ENCODE results near the gene ZBTB37. TPM values are rescaled to one million over a fixed set of nuclear protein-coding genes. Genes with fewer than 3 reads are reported as not detected.

The ZBTB37 gene
- total RNA-seq, 1 experiment from 2014 or later, result 8.4 TPM

DNA sequence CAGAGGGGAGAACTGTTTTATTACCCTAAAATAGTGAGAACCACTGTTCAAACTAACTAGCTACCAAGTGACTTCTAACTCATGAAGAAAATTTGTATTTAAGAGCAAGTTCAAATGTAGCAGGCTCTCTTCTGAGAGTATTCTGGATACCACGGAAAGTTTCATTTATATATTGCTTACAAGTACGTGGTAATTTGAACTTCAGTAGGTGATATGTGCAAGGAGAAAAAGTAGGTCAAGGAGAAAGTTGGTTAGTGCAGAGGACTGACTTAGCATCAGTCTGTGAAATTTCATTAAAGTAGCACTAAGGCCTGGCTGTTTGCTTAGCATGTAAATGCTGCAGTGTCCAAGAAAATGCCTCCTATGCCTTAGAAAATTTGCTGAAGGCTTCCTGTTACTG lies 32.2 kb downstream of the ZBTB37 start:
- ChIA-PET POLR2A (no interaction called here), CTCF (no interaction called here)
- no peak for DNase-seq
- Histone ChIP-seq H3K4me1 (no peaks in the 10 kb centered on the region), H3K36me3 (ENCODE audit: control insufficient read depth, insufficient read depth, low read length) (no peaks in the 10 kb centered on the region), H3K9me3 (no peaks in the 10 kb centered on the region), H3K4me3 (ENCODE audit: low read depth, low read length) (no peak overlapping the region), H3K27me3 (replicated peaks; ENCODE audit: control insufficient read depth, insufficient read depth, low read length) (no peaks in the 10 kb centered on the region)
- intact Hi-C loops (cut with micrococcal nuclease; ENCODE audit: unreplicated experiment), result no loop called here
- no TSS peak for BruUV-seq (replicated peaks)
- H3K27ac Mint-ChIP-seq (ENCODE audit: unreplicated experiment), result no peak overlapping the region
- H3K27me3 Mint-ChIP-seq (ENCODE audit: insufficient read depth, unreplicated experiment), result no peaks in the 10 kb centered on the region
- no peaks in the 10 kb centered on the region for H3K36me3 Mint-ChIP-seq (ENCODE audit: insufficient read depth, unreplicated experiment)
- no peaks in the 10 kb centered on the region for H3K4me1 Mint-ChIP-seq (ENCODE audit: low read depth, unreplicated experiment)
- H3K4me3 Mint-ChIP-seq (ENCODE audit: unreplicated experiment), result no peak overlapping the region
- TF ChIP-seq, protein P1, sequence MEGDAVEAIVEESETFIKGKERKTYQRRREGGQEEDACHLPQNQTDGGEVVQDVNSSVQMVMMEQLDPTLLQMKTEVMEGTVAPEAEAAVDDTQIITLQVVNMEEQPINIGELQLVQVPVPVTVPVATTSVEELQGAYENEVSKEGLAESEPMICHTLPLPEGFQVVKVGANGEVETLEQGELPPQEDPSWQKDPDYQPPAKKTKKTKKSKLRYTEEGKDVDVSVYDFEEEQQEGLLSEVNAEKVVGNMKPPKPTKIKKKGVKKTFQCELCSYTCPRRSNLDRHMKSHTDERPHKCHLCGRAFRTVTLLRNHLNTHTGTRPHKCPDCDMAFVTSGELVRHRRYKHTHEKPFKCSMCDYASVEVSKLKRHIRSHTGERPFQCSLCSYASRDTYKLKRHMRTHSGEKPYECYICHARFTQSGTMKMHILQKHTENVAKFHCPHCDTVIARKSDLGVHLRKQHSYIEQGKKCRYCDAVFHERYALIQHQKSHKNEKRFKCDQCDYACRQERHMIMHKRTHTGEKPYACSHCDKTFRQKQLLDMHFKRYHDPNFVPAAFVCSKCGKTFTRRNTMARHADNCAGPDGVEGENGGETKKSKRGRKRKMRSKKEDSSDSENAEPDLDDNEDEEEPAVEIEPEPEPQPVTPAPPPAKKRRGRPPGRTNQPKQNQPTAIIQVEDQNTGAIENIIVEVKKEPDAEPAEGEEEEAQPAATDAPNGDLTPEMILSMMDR (IDR thresholded peaks at IDR 0.05; ENCODE audit: insufficient read depth in 1 of 2, low read depth in 1 of 2, low read length in 1 of 2, severe bottlenecking in 1 of 2, unreplicated experiment in 1 of 2), result no peak
- no peaks in the 10 kb centered on the region for H3K9me3 Mint-ChIP-seq (ENCODE audit: unreplicated experiment)

DNA sequence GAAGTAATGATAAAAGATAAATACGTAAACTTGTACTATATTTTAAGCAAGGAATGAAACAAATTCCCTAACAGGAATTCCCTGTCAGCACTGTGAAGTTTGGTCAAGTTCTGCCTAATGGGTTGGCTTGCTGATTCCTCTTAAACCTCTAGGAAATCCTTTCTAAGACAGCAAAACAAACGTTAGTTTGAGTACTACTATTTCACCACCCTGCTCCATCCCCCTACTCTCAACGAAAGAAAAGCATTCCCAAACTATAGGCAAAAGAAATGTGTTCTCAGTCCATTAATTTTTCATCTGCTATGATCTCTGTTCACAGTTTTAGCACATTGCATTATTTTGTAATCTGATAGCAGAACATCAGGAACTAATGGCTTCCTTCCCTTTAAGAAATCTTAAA lies 32.8 kb downstream of the ZBTB37 start:
- H3K4me1 ChIP-seq, result no peaks in the 10 kb centered on the region
- BruUV-seq (replicated peaks), result no TSS peak
- H3K36me3 Mint-ChIP-seq (ENCODE audit: insufficient read depth, unreplicated experiment), result no peaks in the 10 kb centered on the region
- DNase-seq, result no peak
- H3K4me3 Mint-ChIP-seq (ENCODE audit: unreplicated experiment), result no peak overlapping the region
- H3K4me1 Mint-ChIP-seq (ENCODE audit: low read depth, unreplicated experiment), result no peaks in the 10 kb centered on the region
- POLR2A ChIA-PET, result no interaction called here
- no peaks in the 10 kb centered on the region for H3K36me3 ChIP-seq (ENCODE audit: control insufficient read depth, insufficient read depth, low read length)
- intact Hi-C loops (cut with micrococcal nuclease; ENCODE audit: unreplicated experiment), result no loop called here
- no peak overlapping the region for H3K4me3 ChIP-seq (ENCODE audit: low read depth, low read length)
- TF ChIP-seq, protein P1 (IDR thresholded peaks at IDR 0.05; ENCODE audit: insufficient read depth in 1 of 2, low read depth in 1 of 2, low read length in 1 of 2, severe bottlenecking in 1 of 2, unreplicated experiment in 1 of 2), result no peak
- no peaks in the 10 kb centered on the region for H3K27me3 ChIP-seq (replicated peaks; ENCODE audit: control insufficient read depth, insufficient read depth, low read length)
- CTCF ChIA-PET, result no interaction called here
- H3K9me3 Mint-ChIP-seq (ENCODE audit: unreplicated experiment), result no peaks in the 10 kb centered on the region
- no peak overlapping the region for H3K27ac Mint-ChIP-seq (ENCODE audit: unreplicated experiment)
- H3K9me3 ChIP-seq, result no peaks in the 10 kb centered on the region
- no peaks in the 10 kb centered on the region for H3K27me3 Mint-ChIP-seq (ENCODE audit: insufficient read depth, unreplicated experiment)

DNA sequence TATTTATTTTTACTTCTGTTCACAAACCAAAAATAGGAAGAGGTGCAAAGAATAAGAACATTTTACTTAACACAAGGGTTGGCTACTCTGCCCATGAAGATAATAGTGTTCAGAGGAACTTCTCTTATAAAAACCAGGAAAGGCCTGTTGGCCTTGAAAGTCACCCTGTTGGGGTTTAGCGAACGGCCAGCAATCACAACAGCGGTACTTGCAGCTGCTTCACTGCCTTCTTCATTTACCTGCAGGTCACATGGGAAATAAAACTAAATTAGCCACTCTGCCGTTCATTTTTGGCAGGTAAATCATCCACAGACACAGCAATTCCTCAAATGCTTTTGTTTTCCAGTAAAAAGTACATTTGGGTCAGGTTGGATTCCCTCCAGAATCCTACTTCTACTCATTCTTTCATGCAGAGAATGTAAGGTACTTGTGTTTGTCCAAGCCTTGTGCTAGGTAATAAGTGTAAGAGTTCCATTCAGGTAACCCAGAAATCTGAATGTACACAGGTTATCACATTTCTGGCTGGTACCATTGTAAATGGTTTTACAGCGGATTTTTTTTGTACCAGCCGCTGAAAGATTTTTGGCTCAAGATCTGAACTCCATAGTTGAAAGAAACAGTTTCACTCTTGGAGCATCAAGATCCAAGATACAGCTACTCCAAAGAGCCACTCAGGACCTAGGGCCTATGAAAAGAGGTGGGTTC lies 35.8 kb downstream of the ZBTB37 start:
- Histone ChIP-seq H3K27me3 (replicated peaks; ENCODE audit: control insufficient read depth, insufficient read depth, low read length) (no peaks in the 10 kb centered on the region), H3K36me3 (ENCODE audit: control insufficient read depth, insufficient read depth, low read length) (no peaks in the 10 kb centered on the region), H3K4me3 (ENCODE audit: low read depth, low read length) (no peak overlapping the region), H3K4me1 (no peaks in the 10 kb centered on the region), H3K9me3 (no peaks in the 10 kb centered on the region)
- Mint-ChIP-seq H3K4me1 (ENCODE audit: low read depth, unreplicated experiment) (no peaks in the 10 kb centered on the region), H3K27me3 (ENCODE audit: insufficient read depth, unreplicated experiment) (no peaks in the 10 kb centered on the region), H3K9me3 (ENCODE audit: unreplicated experiment) (no peaks in the 10 kb centered on the region), H3K27ac (ENCODE audit: unreplicated experiment) (no peak overlapping the region), H3K4me3 (ENCODE audit: unreplicated experiment) (no peak overlapping the region), H3K36me3 (ENCODE audit: insufficient read depth, unreplicated experiment) (no peaks in the 10 kb centered on the region)
- TF ChIP-seq, protein P1 (IDR thresholded peaks at IDR 0.05; ENCODE audit: insufficient read depth in 1 of 2, low read depth in 1 of 2, low read length in 1 of 2, severe bottlenecking in 1 of 2, unreplicated experiment in 1 of 2), result no peak
- DNase-seq, result no peak
- CTCF ChIA-PET, result no interaction called here
- no TSS peak for BruUV-seq (replicated peaks)
- intact Hi-C loops (cut with micrococcal nuclease; ENCODE audit: unreplicated experiment), result no loop called here
- POLR2A ChIA-PET, result no interaction called here

Data from Caco-2 (cell line).